HL-60 (cell line): ENCODE data around the gene AIRE.
"Not testable (repeated sequence)": the region's sequence is repeated elsewhere in the genome, so short reads cannot be mapped to it uniquely, and the experiment has no call there.

ENCODE experiments used
- DNase-seq, 2 experiments: peaks; one replicate each; pipeline ENCODE4 v3.0.0-alpha.2; 2010 to 2020; ENCODE audit warnings: low read depth in 1 of 2, low spot score in 1 of 2
- H3K27ac ChIP-seq: fragments of 250-450 bp; sonication (Bioruptor Pico); replicated peaks from 2 replicates; pipeline ENCODE4 v1.5.1; 2020; ENCODE audit warnings: mild to moderate bottlenecking, moderate library complexity
- H3K27me3 ChIP-seq: fragments of 250-450 bp; sonication (Bioruptor Pico); 2 replicates; pipeline ENCODE4 v1.5.1; 2021; ENCODE audit warnings: mild to moderate bottlenecking, moderate library complexity; ENCODE audit not compliant: insufficient read depth, poor library complexity, severe bottlenecking
- H3K4me3 ChIP-seq: replicated peaks from 2 replicates; pipeline ENCODE4 v1.5.1; 2011; ENCODE audit warnings: mild to moderate bottlenecking, control low read depth, low read length; ENCODE audit not compliant: insufficient read depth
- GABPA ChIP-seq: IDR thresholded peaks from 2 replicates; pipeline ENCODE4 v1.6.1; 2012; ENCODE audit warnings: low read depth
- POLR2AphosphoS5 ChIP-seq: IDR thresholded peaks from 2 replicates; pipeline ENCODE4 v1.6.1; 2012; ENCODE audit warnings: low read depth
- REST ChIP-seq: IDR thresholded peaks from 2 replicates; pipeline ENCODE4 v1.6.1; 2012; ENCODE audit warnings: low read depth; ENCODE audit not compliant: insufficient replicate concordance
- SPI1 ChIP-seq: IDR thresholded peaks from 2 replicates; pipeline ENCODE4 v1.6.1; 2012; ENCODE audit warnings: low read depth, mild to moderate bottlenecking, borderline replicate concordance
- TF ChIP-seq, protein P1 (sequence below): IDR thresholded peaks from one replicate; pipeline ENCODE4 v1.5.1; 2011; ENCODE audit warnings: low read length, control low read depth, inconsistent platforms; ENCODE audit not compliant: insufficient read depth

Gene AIRE

GRCh38 chr21:44337449-44337848 is 51.8 kb downstream of the AIRE start:
- no peak overlapping the region for H3K4me3 ChIP-seq
- TF ChIP-seq SPI1: no peak
- TF ChIP-seq, protein P1, sequence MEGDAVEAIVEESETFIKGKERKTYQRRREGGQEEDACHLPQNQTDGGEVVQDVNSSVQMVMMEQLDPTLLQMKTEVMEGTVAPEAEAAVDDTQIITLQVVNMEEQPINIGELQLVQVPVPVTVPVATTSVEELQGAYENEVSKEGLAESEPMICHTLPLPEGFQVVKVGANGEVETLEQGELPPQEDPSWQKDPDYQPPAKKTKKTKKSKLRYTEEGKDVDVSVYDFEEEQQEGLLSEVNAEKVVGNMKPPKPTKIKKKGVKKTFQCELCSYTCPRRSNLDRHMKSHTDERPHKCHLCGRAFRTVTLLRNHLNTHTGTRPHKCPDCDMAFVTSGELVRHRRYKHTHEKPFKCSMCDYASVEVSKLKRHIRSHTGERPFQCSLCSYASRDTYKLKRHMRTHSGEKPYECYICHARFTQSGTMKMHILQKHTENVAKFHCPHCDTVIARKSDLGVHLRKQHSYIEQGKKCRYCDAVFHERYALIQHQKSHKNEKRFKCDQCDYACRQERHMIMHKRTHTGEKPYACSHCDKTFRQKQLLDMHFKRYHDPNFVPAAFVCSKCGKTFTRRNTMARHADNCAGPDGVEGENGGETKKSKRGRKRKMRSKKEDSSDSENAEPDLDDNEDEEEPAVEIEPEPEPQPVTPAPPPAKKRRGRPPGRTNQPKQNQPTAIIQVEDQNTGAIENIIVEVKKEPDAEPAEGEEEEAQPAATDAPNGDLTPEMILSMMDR: no peak
- no peak for TF ChIP-seq GABPA
- TF ChIP-seq REST: no peak
- TF ChIP-seq POLR2AphosphoS5: no peak
- no peaks in the 10 kb centered on the region for H3K27me3 ChIP-seq
- H3K27ac ChIP-seq: no peak overlapping the region
- no peak for DNase-seq

DNA sequence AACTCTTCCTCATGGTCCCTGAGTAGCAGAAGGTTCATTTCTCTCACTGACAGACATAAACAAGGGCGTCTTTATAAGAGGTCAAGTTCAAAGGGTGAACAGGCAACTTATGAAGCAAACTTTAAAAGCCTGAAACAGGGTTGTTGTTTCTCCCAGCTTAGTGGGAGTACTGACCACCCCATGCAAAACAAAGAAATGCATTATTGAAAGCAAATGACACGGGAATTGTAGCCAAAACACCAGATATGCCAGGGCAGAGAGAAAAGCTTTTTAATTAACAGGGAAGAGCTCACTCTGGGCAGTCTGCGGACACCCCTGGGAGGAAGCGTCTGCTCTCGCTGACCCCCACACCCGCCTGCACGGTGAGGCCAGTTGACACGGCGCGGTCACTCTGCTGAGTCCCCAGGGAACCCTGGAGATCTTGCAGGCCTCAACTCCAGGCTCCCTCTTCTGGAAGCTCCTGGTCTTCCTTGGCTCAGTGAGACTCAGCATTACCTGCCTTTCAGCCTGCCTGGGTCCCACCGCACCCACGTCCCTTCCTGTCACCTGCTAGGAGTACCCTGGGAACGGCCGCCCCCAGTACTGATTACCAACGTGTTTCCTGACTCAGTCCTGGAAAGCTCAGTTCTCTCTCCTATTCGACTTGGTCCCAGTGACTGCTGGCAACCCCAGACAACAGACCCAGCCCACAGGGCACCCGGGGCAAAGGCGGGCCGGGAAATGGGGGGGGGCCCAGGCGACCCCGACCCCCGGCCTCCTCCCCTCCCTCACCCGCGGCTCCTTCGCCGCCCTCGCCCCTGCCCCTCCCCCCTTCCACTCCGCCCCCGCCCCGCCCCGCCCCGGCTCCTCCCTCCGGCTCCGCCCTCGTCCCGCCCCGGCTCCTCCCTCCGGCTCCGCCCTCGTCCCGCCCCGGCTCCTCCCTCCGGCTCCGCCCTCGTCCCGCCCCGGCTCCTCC is 52.5 kb downstream of the AIRE start:
- H3K27ac ChIP-seq: peak overlapping the region; percentile 37; the same call in 1 of the 2 replicates
- DNase-seq: peak in 1 of 2 experiments; percentile 26
- peak overlapping the region; percentile 29 for H3K4me3 ChIP-seq
- TF ChIP-seq REST: no peak
- TF ChIP-seq GABPA: no peak
- no peak for TF ChIP-seq SPI1
- TF ChIP-seq, protein P1: no peak
- no peak for TF ChIP-seq POLR2AphosphoS5
- H3K27me3 ChIP-seq: no peaks in the 10 kb centered on the region

DNA sequence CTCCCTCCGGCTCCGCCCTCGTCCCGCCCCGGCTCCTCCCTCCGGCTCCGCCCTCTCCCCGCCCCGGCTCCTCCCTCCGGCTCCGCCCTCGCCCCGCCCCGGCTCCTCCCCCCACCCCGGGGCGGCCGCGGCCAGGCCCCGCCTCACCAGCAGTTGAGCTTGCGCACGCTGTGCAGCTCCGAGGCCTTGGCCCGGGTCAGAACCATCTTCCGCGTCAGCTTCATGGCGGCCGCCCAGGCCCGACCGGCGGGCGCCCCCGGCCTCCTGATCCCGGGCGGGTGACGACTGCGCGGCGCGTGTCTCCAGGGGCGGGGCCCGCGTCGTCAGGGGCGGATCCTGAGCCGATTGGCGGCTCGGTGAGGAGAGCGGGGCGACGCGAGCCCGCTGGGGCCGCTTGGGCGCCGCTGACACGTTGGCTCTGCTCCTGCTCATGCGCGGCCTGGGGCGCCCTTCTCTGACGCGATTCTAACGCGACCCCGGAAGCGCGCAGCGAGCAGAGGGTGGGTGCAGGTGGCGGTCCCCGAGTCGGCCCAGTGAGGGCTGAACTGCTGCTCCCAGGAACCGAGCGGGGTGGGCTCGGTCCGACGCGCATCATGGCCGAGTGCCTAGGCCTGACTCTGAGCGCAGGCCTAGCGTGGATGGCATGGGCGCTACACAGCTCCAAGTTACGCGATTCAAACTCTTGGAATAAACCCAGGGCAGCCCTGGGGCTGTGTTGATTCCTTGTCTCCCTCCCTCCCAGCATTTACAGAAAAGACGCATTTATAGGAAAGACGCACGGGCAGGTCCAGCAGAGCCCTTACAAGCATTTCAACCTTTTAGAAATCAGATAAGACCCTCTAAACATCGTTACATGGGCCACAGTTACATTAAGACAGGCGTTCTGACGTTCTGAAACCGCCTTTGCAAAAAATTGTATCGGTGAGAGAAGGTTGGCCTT is 53.6 kb downstream of the AIRE start, which contains the start of gene CFAP410:
CFAP410 (minus strand) TSS at position 420 of the 940 bp plus-strand sequence; CDS start at position 224, 196 bp downstream.
- TF ChIP-seq REST (no peak), SPI1 (no peak), POLR2AphosphoS5 (peak; percentile 95), GABPA (no peak)
- TF ChIP-seq, protein P1: no peak
- DNase-seq: peak; percentile 93 to 95
- Histone ChIP-seq H3K4me3 (peak within 1 kb of the TSS; percentile 65), H3K27ac (peak within 1 kb of the TSS; percentile 91), H3K27me3 (no peaks in the 10 kb centered on the region)

GRCh38 chr21:44341726-44342458 is 56.2 kb downstream of the AIRE start:
- not testable (repeated sequence) for H3K27me3 ChIP-seq

More at GRCh38 chr21:44341726-44342458, 56.2 kb downstream of the AIRE start:
- not testable (repeated sequence) for H3K27ac ChIP-seq, H3K4me3 ChIP-seq, DNase-seq
